ENCODE measurements around the gene HP.

DNA sequence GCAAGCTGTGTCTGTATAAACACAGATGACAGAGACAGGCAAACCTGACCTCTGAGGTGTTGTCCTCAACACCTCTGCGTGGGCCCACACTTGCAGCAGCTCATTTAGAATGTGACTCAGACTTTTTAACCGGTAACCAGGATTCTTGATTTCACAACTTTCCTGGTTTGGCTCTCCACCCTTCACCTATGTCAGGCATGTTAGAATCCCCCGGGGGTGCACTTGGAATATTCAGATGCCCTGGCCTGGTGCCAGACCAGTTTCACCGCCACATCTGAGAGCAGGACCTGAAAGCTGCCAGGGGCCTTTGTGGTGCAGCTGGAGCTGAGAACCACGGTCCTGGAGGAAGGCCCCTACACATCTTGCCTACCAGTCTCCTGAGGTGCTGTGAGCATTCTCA is 40.9 kb upstream of the HP start:
- no peak for TF ChIP-seq ELF4 (CRISPR knock-in tag; IDR thresholded peaks at IDR 0.05; ENCODE audit: borderline replicate concordance)
- no peak for TF ChIP-seq HOXA9 (CRISPR knock-in tag; IDR thresholded peaks at IDR 0.05; ENCODE audit: borderline replicate concordance)
- no peak for TF ChIP-seq EZH2 (conservative IDR thresholded peaks at IDR 0.05; ENCODE audit: low read depth, low read length)
- TF ChIP-seq POLR2A (IDR thresholded peaks at IDR 0.05; ENCODE audit: insufficient read depth in 1 of 2, low read depth in 2 of 2, low read length in 2 of 2) = no peak
- no peak for TF ChIP-seq ZZZ3 (CRISPR knock-in tag; IDR thresholded peaks at IDR 0.05; ENCODE audit: borderline replicate concordance)
- TF ChIP-seq EP300 (IDR thresholded peaks at IDR 0.05; ENCODE audit: low read depth in 2 of 2, low read length in 2 of 2) = no peak
- no peak for TF ChIP-seq EP300 (CRISPR knock-in tag; IDR thresholded peaks at IDR 0.05; ENCODE audit: borderline replicate concordance)
- TF ChIP-seq ZNF207 (IDR thresholded peaks at IDR 0.05; ENCODE audit: borderline replicate concordance) = no peak
- TF ChIP-seq, protein P1, sequence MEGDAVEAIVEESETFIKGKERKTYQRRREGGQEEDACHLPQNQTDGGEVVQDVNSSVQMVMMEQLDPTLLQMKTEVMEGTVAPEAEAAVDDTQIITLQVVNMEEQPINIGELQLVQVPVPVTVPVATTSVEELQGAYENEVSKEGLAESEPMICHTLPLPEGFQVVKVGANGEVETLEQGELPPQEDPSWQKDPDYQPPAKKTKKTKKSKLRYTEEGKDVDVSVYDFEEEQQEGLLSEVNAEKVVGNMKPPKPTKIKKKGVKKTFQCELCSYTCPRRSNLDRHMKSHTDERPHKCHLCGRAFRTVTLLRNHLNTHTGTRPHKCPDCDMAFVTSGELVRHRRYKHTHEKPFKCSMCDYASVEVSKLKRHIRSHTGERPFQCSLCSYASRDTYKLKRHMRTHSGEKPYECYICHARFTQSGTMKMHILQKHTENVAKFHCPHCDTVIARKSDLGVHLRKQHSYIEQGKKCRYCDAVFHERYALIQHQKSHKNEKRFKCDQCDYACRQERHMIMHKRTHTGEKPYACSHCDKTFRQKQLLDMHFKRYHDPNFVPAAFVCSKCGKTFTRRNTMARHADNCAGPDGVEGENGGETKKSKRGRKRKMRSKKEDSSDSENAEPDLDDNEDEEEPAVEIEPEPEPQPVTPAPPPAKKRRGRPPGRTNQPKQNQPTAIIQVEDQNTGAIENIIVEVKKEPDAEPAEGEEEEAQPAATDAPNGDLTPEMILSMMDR (CRISPR knock-in tag; IDR thresholded peaks at IDR 0.05) = no peak
- no peak for TF ChIP-seq U2AF2 (IDR thresholded peaks at IDR 0.05; ENCODE audit: low read depth, low read length)

All from HepG2 (cell line).